ENCODE results near the gene BCKDHB. TPM values are rescaled to one million over a fixed set of nuclear protein-coding genes. Genes with fewer than 3 reads are reported as not detected.

BCKDHB gene
- total and polyA plus RNA-seq, 2 of the 4 experiments (the other 2 are of a cell fraction), result 11.2 to 11.8 TPM

DNA sequence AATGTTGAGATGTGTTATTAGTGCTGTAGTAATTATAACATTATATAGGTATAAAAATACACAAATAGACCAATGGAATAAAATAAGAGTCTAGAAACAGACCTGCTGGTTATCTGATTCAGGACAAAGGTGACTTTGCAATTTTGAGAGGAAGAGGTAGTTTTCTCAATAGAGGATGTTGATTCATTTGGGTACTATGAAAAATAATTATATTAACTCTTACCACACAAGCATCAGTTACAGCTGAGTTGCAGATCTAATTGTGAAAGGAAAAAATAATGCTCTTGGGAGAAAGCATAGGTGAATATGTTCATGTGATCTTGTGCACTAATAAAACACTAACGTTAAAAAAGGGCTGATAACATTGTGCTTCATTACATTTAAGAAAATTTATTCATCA is 103.0 kb downstream of the BCKDHB start:
- Histone ChIP-seq H4K8ac (ENCODE audit: low read depth in 2 of 2, low read length in 2 of 2) (no peak overlapping the region), H3K9me3 (ENCODE audit: control insufficient read depth, insufficient read depth, low read length) (no peaks in the 10 kb centered on the region), H2BK120ac (ENCODE audit: low read depth, low read length) (no peak overlapping the region), H2AK5ac (ENCODE audit: low read depth, low read length) (no peak overlapping the region), H2AFZ (replicated peaks; ENCODE audit: low read length, poor library complexity) (no peak overlapping the region), H3K36me3 (ENCODE audit: control insufficient read depth, insufficient read depth, low read length) (no peaks in the 10 kb centered on the region), H3K79me1 (ENCODE audit: low read depth in 1 of 2, low read length in 2 of 2) (no peaks in the 10 kb centered on the region), H2BK20ac (ENCODE audit: low read depth, low read length) (no peak overlapping the region), H4K20me1 (ENCODE audit: insufficient read depth, low read length) (no peaks in the 10 kb centered on the region), H3K18ac (ENCODE audit: low read depth, low read length) (no peak overlapping the region), H3K4ac (ENCODE audit: low read depth, low read length) (no peak overlapping the region), H4K91ac (ENCODE audit: insufficient read depth, low read depth, low read length) (no peak overlapping the region), H3K4me1 (ENCODE audit: control insufficient read depth, insufficient read depth, low read length) (peaks cover 2% of the 10 kb centered on the region; the same call in 1 of the 2 replicates), H2BK5ac (ENCODE audit: low read depth, low read length, poor library complexity, severe bottlenecking) (no peak overlapping the region), H3K14ac (replicated peaks; ENCODE audit: low read depth, low read length) (no peak overlapping the region), H3K4me2 (ENCODE audit: low read depth, low read length) (no peak overlapping the region), H3K27ac (ENCODE audit: insufficient read depth, low read length) (no peak overlapping the region), H2AK9ac (replicated peaks; ENCODE audit: low read depth, low read length, poor library complexity) (no peak overlapping the region), H3K9ac (ENCODE audit: low read depth, low read length) (no peak overlapping the region), H3K27me3 (ENCODE audit: control insufficient read depth, insufficient read depth, low read length) (no peaks in the 10 kb centered on the region), H3K23ac (ENCODE audit: low read depth, low read length) (no peak overlapping the region), H4K5ac (ENCODE audit: low read depth, low read length) (no peak overlapping the region), H2BK15ac (ENCODE audit: low read depth, low read length) (no peak overlapping the region), H3K56ac (ENCODE audit: extremely low read depth, insufficient read depth, low read length) (no peak overlapping the region), H3K4me3 (ENCODE audit: insufficient read depth, low read depth, low read length) (no peak overlapping the region), H3K9me1 (ENCODE audit: insufficient read depth, low read length) (peaks cover 3% of the 10 kb centered on the region)
- CTCF ChIA-PET, result no interaction called here
- dilution Hi-C loops (cut with HindIII; ENCODE audit: low sequenced_read_pairs, unreplicated experiment) (no loop called here), in situ Hi-C loops (cut with MboI; ENCODE audit: low sequenced_read_pairs) (loop anchor here (25.0 kb wide), 1 partner anchor 1803 kb away; no protein-coding TSS in a partner anchor), intact Hi-C loops (cut with micrococcal nuclease) (no loop called here)
- TF ChIP-seq CEBPB (IDR thresholded peaks at IDR 0.05; ENCODE audit: low read depth, low read length) (no peak), FOS (IDR thresholded peaks at IDR 0.05; ENCODE audit: low read depth, low read length) (no peak), RAD21 (IDR thresholded peaks at IDR 0.05; ENCODE audit: low read length) (no peak), MAZ (IDR thresholded peaks at IDR 0.05; ENCODE audit: borderline replicate concordance, low read depth, low read length) (no peak), POLR2A (IDR thresholded peaks at IDR 0.05; ENCODE audit: low read depth, low read length) (no peak), RCOR1 (IDR thresholded peaks at IDR 0.05; ENCODE audit: insufficient replicate concordance, low read length) (no peak), SMC3 (IDR thresholded peaks at IDR 0.05; ENCODE audit: low read depth, low read length) (no peak), RFX5 (IDR thresholded peaks at IDR 0.05; ENCODE audit: low read depth, low read length) (no peak), BHLHE40 (IDR thresholded peaks at IDR 0.05; ENCODE audit: low read depth, low read length) (no peak), MAFK (IDR thresholded peaks at IDR 0.05; ENCODE audit: low read depth, low read length) (no peak), NFE2L2 (IDR thresholded peaks at IDR 0.05; ENCODE audit: low read depth, low read length) (no peak), MXI1 (IDR thresholded peaks at IDR 0.05; ENCODE audit: borderline replicate concordance, low read depth, low read length) (no peak), CHD1 (IDR thresholded peaks at IDR 0.05; ENCODE audit: low read depth, low read length) (no peak)
- TF ChIP-seq, protein P1, sequence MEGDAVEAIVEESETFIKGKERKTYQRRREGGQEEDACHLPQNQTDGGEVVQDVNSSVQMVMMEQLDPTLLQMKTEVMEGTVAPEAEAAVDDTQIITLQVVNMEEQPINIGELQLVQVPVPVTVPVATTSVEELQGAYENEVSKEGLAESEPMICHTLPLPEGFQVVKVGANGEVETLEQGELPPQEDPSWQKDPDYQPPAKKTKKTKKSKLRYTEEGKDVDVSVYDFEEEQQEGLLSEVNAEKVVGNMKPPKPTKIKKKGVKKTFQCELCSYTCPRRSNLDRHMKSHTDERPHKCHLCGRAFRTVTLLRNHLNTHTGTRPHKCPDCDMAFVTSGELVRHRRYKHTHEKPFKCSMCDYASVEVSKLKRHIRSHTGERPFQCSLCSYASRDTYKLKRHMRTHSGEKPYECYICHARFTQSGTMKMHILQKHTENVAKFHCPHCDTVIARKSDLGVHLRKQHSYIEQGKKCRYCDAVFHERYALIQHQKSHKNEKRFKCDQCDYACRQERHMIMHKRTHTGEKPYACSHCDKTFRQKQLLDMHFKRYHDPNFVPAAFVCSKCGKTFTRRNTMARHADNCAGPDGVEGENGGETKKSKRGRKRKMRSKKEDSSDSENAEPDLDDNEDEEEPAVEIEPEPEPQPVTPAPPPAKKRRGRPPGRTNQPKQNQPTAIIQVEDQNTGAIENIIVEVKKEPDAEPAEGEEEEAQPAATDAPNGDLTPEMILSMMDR (conservative IDR thresholded peaks at IDR 0.05; ENCODE audit: low read depth, low read length), result no peak
- TF ChIP-seq, protein P2, sequence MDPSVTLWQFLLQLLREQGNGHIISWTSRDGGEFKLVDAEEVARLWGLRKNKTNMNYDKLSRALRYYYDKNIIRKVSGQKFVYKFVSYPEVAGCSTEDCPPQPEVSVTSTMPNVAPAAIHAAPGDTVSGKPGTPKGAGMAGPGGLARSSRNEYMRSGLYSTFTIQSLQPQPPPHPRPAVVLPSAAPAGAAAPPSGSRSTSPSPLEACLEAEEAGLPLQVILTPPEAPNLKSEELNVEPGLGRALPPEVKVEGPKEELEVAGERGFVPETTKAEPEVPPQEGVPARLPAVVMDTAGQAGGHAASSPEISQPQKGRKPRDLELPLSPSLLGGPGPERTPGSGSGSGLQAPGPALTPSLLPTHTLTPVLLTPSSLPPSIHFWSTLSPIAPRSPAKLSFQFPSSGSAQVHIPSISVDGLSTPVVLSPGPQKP (IDR thresholded peaks at IDR 0.05; ENCODE audit: borderline replicate concordance, low read depth, low read length), result no peak
- TF ChIP-seq, protein P3, sequence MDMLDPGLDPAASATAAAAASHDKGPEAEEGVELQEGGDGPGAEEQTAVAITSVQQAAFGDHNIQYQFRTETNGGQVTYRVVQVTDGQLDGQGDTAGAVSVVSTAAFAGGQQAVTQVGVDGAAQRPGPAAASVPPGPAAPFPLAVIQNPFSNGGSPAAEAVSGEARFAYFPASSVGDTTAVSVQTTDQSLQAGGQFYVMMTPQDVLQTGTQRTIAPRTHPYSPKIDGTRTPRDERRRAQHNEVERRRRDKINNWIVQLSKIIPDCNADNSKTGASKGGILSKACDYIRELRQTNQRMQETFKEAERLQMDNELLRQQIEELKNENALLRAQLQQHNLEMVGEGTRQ (IDR thresholded peaks at IDR 0.05; ENCODE audit: low read depth, low read length), result no peak
- no peak for DNase-seq
- no peak for ATAC-seq (ENCODE audit: low read depth)
- POLR2A ChIA-PET (ENCODE audit: unreplicated experiment), result no interaction called here
- no CpG with 5 or more reads among the region's 1 CpG for WGBS, 2 experiments (ENCODE audit: extremely low coverage in 2 of 2, insufficient read length in 1 of 2)
- no TSS peak for BruUV-seq (replicated peaks)

Data from IMR-90 (cell line).